Astrocyte of the cerebellum (primary cell): ENCODE measurements around the gene NDE1.

ENCODE experiments used
- DNase-seq: peaks from one replicate; pipeline ENCODE4 v3.0.0-alpha.2; 2011; ENCODE audit warnings: low read depth
- H3K4me3 ChIP-seq: 2 replicates; pipeline ENCODE4 v1.5.1; 2011; ENCODE audit warnings: mild to moderate bottlenecking, low read depth, low read length, moderate library complexity
- in situ Hi-C: cut with HindIII; loops from 2 replicates; pipeline ENCODE4 v1.10.0; 2017; ENCODE audit warnings: low sequenced_read_pairs
- TF ChIP-seq, protein P1 (sequence below): IDR thresholded peaks from 2 replicates; pipeline ENCODE4 v1.5.1; 2012; ENCODE audit warnings: low read length, low read depth, moderate library complexity, mild to moderate bottlenecking; ENCODE audit errors: missing control alignments

The NDE1 gene

DNA sequence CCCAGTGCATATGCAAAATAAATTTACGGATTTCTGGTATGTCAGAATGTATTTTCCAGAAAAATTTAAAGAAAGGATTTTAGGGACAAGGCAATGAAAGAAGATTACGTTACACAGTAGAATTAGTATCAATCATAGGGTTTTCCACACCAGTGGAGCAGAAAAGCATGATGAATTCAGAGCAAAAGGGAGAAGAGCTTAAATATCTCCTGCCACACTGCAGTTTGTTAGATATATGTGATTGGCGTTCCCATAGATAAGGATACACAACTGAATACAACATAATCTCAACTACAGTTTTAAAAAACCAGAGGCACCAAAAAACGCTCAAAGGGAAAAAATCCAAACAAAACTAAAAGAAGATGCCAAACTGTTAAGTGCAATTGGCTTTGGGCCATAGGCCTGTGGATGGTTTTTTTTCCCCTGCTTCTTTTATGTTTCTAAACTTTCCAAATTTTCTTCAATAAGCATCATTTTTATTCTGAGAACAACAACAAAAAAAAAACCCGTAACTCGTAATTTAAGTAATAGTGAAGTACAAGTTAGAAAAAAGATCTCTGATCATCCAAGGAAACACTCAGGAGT lies 29.3 kb upstream of the NDE1 start:
- in situ Hi-C loops: no loop called here
- TF ChIP-seq, protein P1, sequence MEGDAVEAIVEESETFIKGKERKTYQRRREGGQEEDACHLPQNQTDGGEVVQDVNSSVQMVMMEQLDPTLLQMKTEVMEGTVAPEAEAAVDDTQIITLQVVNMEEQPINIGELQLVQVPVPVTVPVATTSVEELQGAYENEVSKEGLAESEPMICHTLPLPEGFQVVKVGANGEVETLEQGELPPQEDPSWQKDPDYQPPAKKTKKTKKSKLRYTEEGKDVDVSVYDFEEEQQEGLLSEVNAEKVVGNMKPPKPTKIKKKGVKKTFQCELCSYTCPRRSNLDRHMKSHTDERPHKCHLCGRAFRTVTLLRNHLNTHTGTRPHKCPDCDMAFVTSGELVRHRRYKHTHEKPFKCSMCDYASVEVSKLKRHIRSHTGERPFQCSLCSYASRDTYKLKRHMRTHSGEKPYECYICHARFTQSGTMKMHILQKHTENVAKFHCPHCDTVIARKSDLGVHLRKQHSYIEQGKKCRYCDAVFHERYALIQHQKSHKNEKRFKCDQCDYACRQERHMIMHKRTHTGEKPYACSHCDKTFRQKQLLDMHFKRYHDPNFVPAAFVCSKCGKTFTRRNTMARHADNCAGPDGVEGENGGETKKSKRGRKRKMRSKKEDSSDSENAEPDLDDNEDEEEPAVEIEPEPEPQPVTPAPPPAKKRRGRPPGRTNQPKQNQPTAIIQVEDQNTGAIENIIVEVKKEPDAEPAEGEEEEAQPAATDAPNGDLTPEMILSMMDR: no peak
- DNase-seq: no peak
- no peak overlapping the region for H3K4me3 ChIP-seq

DNA sequence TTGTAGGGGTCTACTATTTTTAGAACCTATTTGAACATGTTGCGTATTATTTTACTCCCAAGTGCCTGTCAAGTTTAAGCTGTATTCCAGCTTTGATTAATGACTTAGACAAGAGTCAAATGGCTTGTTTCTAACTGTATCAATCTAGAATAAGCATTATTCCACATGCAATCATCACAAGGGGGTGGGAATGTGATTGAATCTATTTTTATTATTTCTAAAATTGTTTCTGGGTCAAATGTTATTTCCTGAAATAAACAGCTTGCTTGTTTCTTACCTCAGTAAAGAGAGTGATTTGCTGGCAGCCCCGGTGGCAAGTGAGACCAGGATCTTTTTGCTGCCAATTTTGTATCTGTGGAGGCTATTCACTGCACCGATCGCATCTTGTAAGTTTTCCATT lies 28.6 kb upstream of the NDE1 start:
- in situ Hi-C loops: no loop called here
- TF ChIP-seq, protein P1: no peak
- no peak for DNase-seq
- H3K4me3 ChIP-seq: no peak overlapping the region

DNA sequence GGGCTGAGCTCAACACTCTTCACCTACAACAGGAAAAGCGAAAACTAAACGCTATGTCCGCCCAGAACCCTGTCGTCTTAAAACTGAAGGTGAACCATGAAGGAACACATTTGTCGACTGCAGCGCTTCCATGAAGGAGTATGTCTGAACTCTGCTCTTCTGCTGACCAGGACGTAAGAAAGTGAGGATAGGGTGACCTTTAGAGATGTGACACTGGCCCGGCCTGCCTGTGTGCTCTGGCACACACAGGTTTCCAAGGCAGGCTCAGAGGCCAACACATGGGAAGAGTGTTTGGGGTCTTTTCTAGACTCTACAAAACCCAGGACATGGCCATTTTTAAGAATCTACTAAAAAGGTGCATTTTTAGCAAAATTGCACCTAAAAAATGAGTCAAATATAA lies 28.2 kb upstream of the NDE1 start:
- DNase-seq: no peak
- TF ChIP-seq, protein P1: no peak
- no peak overlapping the region for H3K4me3 ChIP-seq
- in situ Hi-C loops: no loop called here

DNA sequence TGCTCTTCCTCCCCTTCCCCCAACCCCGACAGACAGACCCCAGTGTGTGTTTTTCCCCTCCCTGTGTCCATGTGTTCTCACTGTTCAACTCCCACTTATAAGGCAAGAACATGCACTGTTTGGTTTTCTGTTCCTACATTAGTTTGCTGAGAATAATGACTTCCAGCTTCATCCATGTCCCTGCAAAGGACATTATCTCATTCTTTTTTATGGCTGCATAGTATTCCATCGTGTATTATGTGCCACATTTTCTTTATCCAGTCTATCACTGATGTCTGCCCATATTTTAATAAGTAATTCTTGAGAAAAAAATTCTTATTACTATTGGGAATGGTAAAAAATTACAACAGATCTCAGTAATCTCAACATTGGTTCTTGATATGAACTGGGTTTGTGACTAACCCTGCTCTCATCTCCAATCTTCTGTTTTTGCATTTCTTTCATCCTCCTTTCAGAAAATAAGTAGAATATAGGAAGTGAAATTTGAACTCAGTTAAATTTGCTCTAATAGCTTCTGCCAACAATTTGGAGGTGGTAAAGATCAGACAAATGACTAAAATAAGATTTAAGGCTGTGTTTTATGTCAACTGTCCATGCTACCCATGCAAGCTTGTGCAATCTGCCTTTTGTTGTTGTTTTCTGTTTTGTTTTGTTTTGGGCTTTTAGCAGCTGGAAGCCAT lies 18.2 kb upstream of the NDE1 start:
- in situ Hi-C loops: no loop called here
- DNase-seq: no peak
- H3K4me3 ChIP-seq: no peak overlapping the region
- TF ChIP-seq, protein P1: no peak

DNA sequence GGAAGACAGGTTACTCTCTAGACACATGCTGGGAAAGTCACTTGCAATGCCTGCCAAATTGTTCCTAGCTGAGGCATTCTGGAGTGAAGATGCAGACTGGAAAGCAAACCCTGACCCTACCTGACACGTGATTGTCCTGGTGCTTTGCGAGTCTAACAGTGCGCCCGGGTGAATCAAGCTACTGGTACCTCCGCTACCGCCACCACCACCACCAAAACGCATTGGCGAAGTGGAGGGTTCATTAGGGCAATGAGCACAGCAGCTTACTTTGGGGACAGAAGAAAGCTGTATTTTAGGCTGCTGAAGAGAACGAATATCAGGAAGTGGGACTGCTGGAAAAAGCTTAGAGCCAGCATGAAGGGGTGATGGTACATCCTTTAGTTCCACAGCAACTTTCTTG lies 14.1 kb upstream of the NDE1 start:
- TF ChIP-seq, protein P1: no peak
- H3K4me3 ChIP-seq: no peak overlapping the region
- in situ Hi-C loops: no loop called here

DNA sequence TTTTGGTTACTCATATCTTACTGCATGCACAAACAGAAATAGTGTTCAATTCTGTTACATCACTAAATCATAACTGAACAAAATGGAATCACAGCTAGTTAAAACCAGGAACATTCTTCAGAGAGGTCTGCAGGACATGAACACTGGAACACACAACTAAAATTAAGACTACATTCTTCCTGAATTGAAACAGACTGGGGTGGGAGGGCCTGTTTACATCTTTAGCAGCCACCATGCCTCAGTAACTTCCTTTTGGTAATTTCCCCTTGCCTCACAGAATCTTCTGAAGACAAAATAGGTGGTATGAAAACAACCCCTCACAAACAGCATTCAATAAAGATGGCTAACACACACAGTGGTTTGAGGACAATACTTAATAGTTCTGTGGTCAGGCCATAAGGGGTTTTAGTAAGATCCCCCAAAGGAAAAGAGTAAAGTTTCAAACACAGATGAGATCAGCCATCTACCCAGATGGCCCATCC lies 13.6 kb upstream of the NDE1 start:
- in situ Hi-C loops: no loop called here
- TF ChIP-seq, protein P1: no peak
- no peak overlapping the region for H3K4me3 ChIP-seq
- DNase-seq: no peak

More for the DNA sequence above, 14.1 kb upstream of the NDE1 start:
- DNase-seq: no peak
